GM18907 (cell line): ENCODE measurements around the gene MAML2.
A peak's percentile ranks its signal among the peaks of the same experiment; 100 is the strongest.

ENCODE experiments used
- ATAC-seq: cut with Tn5 transposase; IDR thresholded peaks from one replicate; pipeline ENCODE4 v1.9.1; 2021; ENCODE audit warnings: mild to moderate bottlenecking, moderate library complexity; ENCODE audit not compliant: unreplicated experiment

MAML2 gene

DNA sequence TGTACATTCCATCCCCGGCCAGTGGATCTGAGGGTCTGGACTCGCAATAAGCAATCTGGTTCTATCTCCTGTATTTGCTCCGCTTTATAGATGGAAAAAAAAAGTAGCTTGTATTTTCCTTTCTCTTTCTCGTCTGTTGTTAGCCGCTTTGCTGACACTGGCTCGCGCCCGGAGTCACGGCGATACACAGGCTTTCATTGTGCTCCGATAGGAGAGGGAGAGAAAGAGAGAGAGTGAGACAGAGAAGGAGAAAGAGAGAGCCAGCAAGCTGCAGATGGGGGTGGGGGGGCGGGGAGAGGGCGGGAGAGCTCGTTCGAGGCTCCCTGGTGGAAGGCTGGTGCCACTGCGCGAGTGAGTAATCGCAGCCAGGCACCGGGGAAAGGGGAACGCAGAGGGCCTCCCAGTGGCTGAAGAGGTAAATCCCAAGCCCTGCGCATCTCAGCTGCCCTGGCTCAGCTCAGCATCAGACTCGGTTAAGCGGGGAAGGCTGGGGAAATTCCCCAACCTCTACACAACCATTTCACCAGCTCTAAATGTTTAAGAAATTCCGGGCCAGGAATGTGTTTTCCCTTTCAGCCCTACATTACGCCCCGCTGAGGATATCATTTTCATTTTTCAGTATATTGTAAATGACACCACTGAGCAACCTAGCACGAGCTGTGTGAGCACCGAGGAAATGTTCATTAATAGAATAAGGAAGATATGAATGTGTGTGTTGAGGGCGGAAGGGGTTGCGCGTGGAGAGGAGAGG lies at the start of gene MAML2:
Gene MAML2 (minus strand): TSS at position 235 of the 751 bp plus-strand sequence. CDS start 1,300 bp downstream, outside the sequence.
- peak; percentile 85 for ATAC-seq

DNA sequence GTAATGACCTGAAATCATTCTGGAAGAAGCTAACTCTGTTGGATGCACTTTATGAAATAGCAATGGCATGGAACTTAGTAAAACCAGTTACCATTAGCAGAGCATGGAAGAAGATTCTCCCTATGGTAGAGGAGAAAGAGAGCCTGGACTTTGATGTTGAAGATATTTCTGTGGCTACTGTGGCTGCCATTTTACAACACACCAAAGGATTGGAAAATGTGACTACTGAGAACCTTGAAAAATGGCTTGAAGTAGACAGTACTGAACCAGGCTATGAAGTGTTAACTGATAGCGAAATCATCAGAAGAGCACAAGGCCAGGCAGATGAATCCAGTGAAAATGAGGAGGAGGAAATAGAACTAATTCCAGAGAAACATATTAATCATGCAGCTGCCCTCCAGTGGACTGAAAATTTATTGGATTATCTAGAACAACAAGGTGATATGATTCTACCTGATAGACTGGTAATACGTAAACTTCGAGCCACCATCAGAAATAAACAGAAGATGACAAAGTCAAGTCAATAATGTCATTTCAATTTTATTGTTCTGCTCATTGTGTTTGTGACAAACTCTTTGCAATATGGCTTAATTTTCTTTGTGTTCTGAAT lies 48.8 kb upstream of the MAML2 start:
- ATAC-seq, result no peak

DNA sequence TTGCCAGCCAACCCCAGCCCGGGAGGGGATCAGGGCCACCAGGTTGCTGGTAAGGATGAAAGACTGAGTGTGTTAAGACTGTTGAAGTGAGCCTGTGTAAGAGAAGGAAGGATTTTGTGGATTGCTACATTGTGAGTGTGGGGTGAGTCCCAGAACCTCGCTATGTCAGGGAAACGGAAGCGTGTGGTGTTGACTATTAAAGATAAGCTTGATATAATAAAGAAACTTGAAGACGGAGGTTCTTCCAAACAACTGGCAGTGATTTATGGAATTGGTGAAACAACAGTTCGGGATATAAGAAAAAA lies 47.4 kb upstream of the MAML2 start:
- ATAC-seq, result no peak

- peak; percentile 95 for ATAC-seq
These were observed 46.9 kb upstream of the MAML2 start, which contains the start of the genes CCDC82 and JRKL for GRCh38 chr11:96389720-96390487. TSS of gene CCDC82 (minus strand) at chr11:96389912. CDS start at chr11:96384747, 5,165 bp downstream. TSS of gene JRKL (plus strand) at chr11:96390013. CDS start at chr11:96390650, 637 bp downstream.

GRCh38 chr11:96388891-96389719 lies 46.1 kb upstream of the MAML2 start:
- ATAC-seq, result peak; percentile 65

- ATAC-seq, result no peak
These were observed 42.2 kb upstream of the MAML2 start for GRCh38 chr11:96385187-96385586.

GRCh38 chr11:96384156-96384555 lies 41.2 kb upstream of the MAML2 start:
- ATAC-seq, result no peak

- no peak for ATAC-seq
These were observed 33.8 kb upstream of the MAML2 start for GRCh38 chr11:96376796-96377195.

- no peak for ATAC-seq
These were observed 30.8 kb upstream of the MAML2 start for GRCh38 chr11:96373826-96374225.

GRCh38 chr11:96367342-96367741 lies 24.3 kb upstream of the MAML2 start:
- ATAC-seq, result no peak

- ATAC-seq, result no peak
These were observed 23.0 kb upstream of the MAML2 start for GRCh38 chr11:96366024-96366423.

DNA sequence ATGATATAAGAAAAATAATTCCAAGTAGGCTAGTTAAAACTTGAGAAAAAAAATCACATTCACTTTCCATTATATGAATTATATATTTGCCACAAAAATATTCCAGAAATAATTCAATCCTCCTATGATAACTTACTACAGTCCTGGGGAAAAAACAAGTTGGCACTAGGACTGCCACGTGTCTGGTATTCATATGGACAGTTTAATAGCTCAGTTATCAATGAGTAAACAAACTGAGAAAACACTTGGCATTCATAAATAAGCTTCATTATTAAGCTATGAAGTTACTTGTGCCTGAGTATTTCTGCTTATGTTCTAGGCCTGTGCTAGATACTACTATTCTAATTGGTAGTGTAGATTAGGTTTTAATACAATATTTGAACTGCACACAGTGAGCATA lies 22.5 kb upstream of the MAML2 start:
- ATAC-seq, result no peak

DNA sequence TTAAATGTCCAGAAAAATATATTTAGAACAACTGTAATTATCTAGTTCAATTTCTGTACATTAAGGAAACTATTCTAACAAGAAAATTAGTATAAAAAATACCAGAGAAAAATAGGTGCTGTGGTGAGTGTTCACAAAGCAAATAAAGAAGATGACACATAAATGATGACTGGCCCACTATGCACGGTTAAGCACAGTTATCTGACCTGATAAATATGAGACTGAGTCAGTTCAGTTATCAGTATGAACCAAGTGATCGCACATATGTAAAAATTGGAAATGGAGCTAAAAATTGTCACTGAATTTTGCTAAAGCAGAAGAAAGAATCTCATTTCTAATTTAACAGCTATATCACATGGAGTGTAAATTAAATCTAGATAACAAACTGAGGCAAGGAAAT lies 18.8 kb upstream of the MAML2 start:
- no peak for ATAC-seq

- ATAC-seq, result no peak
These were observed 15.3 kb upstream of the MAML2 start for GRCh38 chr11:96358321-96358720.

GRCh38 chr11:96357794-96358193 lies 14.8 kb upstream of the MAML2 start:
- ATAC-seq, result peak; percentile 79

DNA sequence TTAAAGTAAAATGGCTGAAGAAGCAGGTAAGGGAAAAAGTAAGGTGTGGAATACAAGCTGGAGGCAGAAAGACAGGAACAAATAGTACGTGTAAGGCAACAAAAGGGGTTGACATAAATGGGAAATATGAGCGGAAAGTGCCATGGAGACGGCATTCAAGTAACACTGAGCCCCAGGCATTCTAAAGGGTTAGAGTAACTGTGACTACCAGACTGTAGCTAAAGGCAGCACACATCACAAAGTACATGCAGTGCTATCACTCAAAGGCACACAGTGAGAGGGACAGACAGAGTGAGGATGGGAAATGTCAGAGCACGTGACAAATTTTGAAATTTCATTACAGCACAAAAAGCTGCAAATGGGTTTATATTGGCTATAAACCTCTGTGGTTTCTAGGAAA lies 13.9 kb upstream of the MAML2 start:
- ATAC-seq, result no peak

DNA sequence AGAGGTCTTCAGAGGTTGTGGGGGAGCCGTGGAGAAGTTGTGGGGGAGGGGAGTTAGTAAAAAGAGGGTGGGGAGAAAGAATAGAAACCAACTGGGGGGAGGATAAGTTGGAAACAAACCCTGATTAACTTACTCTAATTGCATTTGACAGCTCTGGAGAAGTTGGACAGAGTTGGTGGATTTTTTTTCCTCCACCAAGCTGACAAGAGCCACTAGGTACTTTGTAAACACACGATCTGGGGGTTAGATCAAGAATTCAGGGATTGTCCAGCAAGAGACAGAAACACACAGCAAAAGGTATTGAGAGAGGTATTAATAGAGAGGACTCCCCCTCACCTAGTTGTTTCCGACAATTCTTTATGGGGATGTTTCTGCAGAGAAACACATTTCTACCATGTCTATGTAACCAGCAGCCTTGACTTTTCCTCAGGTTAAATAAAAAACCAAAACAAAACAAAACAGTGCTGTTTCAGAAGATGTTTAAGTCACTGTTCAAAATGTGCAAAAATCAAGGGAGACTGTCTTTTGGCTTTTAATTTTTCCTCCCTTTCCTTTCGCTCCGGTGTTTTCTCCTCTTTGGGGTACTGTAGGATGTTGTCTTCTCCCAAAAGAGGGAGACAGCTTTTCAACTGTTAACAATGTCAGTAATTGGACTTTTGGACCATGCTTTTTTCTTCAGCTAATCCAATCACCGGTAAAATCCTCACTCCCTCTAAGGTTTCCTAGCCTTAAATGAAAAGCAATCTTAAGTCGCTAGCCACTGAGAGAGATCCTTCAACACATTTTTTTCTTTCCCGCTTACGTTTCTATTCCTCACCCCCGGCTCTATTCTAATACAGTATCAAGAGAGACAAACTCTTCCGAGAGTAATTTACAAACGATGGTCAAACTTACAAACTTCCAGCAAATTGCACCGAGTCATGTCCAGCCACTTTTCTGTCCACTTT lies 708 bp downstream of the MAML2 start:
- ATAC-seq, result no peak

GRCh38 chr11:96341211-96342013 lies 1.6 kb downstream of the MAML2 start:
- peak; percentile 50 for ATAC-seq

GRCh38 chr11:96340555-96340885 lies 2.5 kb downstream of the MAML2 start:
- ATAC-seq, result no peak
